ENCODE results near the gene GAB2. TPM values are rescaled to one million over a fixed set of nuclear protein-coding genes. Genes with fewer than 3 reads are reported as not detected.

GAB2 gene
- total and polyA plus RNA-seq, 2 of the 13 experiments (the other 11 are each of a cell fraction or from before 2014, with no cell fraction given), result 4.1 to 8.6 TPM

- TF ChIP-seq HOXA3 (CRISPR knock-in tag; IDR thresholded peaks at IDR 0.05) (0 out of 2 replicates have a peak, but pooled peaks have one; percentile 13), ZNF30 (CRISPR knock-in tag; IDR thresholded peaks at IDR 0.05) (no peak), ZMAT5 (CRISPR knock-in tag; IDR thresholded peaks at IDR 0.05; ENCODE audit: borderline replicate concordance, low read depth) (no peak), KLF13 (CRISPR knock-in tag; IDR thresholded peaks at IDR 0.05) (no peak), ZSCAN25 (CRISPR knock-in tag; IDR thresholded peaks at IDR 0.05) (no peak), MEIS2 (CRISPR knock-in tag; IDR thresholded peaks at IDR 0.05) (no peak), ZNF142 (CRISPR knock-in tag; IDR thresholded peaks at IDR 0.05) (no peak), NCOA2 (CRISPR knock-in tag; IDR thresholded peaks at IDR 0.05) (peak; percentile 74), ZNF672 (CRISPR knock-in tag; IDR thresholded peaks at IDR 0.05) (no peak), KLF6 (CRISPR knock-in tag; IDR thresholded peaks at IDR 0.05) (0 out of 2 replicates have a peak, but pooled peaks have one; percentile 42), ZXDC (CRISPR knock-in tag; IDR thresholded peaks at IDR 0.05) (no peak), POGK (CRISPR knock-in tag; conservative IDR thresholded peaks at IDR 0.05) (no peak), DMAP1 (CRISPR knock-in tag; IDR thresholded peaks at IDR 0.05) (no peak), ZNF441 (CRISPR knock-in tag; IDR thresholded peaks at IDR 0.05; ENCODE audit: borderline replicate concordance) (no peak)
These were observed 246.6 kb downstream of the GAB2 start (continued) for GRCh38 chr11:78170874-78171549.
